GM12873 (cell line): ENCODE data around the gene ANKRD34C.

ENCODE experiments used
- TF ChIP-seq, protein P1 (sequence below): IDR thresholded peaks from 2 replicates; pipeline ENCODE4 v1.5.1; 2012; ENCODE audit warnings: low read depth, mild to moderate bottlenecking, moderate library complexity, low read length, control low read depth; ENCODE audit not compliant: insufficient read depth; ENCODE audit errors: missing control alignments

The ANKRD34C gene

DNA sequence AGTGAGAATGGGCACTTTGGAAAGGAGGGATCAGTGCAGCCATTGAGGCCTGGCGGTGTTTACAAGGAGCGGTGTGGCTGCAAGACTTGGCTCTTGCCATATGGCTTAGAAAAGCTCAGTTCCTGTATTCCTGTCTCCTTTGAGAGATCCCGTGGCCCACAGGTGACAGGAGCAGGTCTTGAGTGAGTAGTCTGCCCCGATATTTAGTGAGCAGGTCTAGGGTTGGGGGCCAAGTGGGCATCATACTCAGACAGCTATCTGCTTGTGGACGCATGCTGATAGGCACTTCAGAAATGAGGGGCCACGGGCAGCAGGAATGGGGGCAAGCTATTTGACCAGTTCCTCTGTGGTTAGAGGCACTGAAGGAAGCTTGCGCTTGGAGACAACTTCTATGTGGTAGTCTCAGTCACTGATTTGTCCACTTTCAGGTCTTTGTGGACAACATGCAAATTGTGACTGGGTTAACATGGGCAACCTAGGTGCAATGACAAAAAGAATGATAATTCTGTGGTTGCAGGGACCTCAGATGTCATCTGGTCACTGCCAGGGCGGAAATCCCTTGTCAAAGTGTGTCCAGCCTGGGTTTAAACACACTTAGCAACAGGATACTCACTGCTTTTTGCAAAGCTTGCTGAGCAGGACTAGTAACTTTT, 29.5 kb downstream of the ANKRD34C start:
- TF ChIP-seq, protein P1, sequence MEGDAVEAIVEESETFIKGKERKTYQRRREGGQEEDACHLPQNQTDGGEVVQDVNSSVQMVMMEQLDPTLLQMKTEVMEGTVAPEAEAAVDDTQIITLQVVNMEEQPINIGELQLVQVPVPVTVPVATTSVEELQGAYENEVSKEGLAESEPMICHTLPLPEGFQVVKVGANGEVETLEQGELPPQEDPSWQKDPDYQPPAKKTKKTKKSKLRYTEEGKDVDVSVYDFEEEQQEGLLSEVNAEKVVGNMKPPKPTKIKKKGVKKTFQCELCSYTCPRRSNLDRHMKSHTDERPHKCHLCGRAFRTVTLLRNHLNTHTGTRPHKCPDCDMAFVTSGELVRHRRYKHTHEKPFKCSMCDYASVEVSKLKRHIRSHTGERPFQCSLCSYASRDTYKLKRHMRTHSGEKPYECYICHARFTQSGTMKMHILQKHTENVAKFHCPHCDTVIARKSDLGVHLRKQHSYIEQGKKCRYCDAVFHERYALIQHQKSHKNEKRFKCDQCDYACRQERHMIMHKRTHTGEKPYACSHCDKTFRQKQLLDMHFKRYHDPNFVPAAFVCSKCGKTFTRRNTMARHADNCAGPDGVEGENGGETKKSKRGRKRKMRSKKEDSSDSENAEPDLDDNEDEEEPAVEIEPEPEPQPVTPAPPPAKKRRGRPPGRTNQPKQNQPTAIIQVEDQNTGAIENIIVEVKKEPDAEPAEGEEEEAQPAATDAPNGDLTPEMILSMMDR, result no peak

GRCh38 chr15:79314186-79314585, 31.7 kb downstream of the ANKRD34C start:
- TF ChIP-seq, protein P1, result no peak

DNA sequence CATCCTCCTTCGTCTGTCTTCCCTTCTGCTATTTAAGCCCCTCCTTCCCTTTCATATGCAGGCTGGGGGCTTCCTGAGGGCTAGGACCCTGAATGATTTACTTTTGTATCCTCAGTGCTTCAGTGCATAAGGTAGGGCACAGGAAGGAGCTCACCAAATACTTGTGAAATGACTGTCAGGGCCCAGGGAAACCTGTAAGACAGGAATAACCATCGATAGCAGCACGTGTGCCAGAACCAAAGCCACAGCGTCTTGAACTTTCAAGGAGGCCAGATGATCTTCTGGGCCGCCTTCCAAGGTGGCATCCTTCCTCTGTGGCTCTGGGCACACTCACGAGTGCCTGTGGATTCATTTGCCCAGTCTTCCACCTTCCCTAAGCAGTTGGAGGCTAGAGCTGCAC, 32.3 kb downstream of the ANKRD34C start:
- TF ChIP-seq, protein P1, result no peak

DNA sequence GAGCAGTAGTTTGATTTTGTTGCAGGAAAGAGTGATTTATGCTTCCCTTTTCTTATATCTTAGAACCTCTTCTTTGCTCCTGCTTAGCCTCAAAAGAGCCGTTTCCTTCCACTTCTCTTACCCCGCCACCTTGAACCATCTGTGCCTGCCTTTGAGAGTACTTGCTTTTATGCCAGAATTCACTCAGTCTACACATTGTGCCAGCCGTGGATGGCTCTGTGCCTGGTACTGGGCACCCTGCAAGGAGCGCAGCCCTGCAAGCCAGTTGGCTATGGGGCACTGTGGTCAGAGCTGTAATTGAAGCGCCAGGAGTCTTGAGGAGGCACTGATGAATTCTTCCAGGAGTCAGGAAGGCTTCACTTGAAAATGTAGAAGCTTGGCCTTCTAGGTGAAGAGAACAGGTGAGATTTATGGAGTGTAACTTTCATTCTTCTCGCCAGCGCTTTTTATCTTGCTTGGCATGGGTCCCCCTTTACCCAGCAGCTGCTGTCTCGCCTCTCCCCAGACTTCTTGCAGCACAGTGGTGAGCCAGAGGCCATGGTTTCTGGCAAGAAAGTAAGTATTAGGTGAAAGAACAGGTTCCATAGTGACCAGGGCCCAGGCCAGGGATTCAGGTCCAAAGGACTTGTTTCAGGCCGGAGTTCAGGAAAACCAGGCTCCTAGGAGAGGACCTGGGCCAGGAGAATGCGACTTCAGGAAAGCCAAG, 33.3 kb downstream of the ANKRD34C start:
- TF ChIP-seq, protein P1, result no peak

GRCh38 chr15:79316864-79317263, 34.3 kb downstream of the ANKRD34C start:
- TF ChIP-seq, protein P1, result no peak

- TF ChIP-seq, protein P1, result no peak
Measured at GRCh38 chr15:79321876-79322275, 39.4 kb downstream of the ANKRD34C start.

DNA sequence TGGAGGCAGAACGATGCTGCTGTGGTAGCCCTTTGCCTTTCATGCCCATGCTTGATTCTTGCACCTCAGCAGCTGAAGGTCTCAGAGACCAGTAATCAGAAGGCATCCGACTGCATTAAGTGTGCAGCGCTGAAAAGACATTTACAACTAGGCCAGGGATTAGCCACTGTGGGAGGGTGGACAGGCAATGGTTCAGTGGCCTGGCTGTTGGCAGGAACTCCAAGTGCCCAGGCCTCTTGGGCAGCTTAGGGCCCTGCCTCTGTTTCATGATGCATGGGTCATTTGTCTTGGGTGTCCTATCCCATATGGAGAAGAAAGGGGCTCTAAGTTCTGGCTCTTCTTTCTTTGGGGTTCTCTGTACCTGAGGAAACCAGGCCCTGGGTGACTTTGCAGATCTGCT, 39.8 kb downstream of the ANKRD34C start:
- TF ChIP-seq, protein P1, result no peak
